GM06990 (cell line): ENCODE data around the gene ILF2.

Experiments
- DNase-seq: peaks from one replicate; pipeline ENCODE4 v3.0.0-alpha.2; 2011; ENCODE audit not compliant: insufficient read length; ENCODE audit errors: extremely low read depth
- H3K27me3 ChIP-seq: replicated peaks from 2 replicates; pipeline ENCODE4 v1.6.0; 2011; ENCODE audit warnings: low read length; ENCODE audit not compliant: control insufficient read depth, insufficient read depth
- H3K36me3 ChIP-seq: 2 replicates; pipeline ENCODE4 v1.5.1; 2011; ENCODE audit warnings: low read length; ENCODE audit not compliant: control insufficient read depth, insufficient read depth
- H3K4me3 ChIP-seq: replicated peaks from 2 replicates; pipeline ENCODE4 v1.5.1; 2011; ENCODE audit warnings: low read depth, mild to moderate bottlenecking, control low read depth, low read length
- TF ChIP-seq, protein P1 (sequence below): IDR thresholded peaks from 2 replicates; pipeline ENCODE4 v1.5.1; 2011; ENCODE audit warnings: low read length, control low read depth, mild to moderate bottlenecking, inconsistent platforms; ENCODE audit not compliant: insufficient read depth, poor library complexity, severe bottlenecking

The ILF2 gene

DNA sequence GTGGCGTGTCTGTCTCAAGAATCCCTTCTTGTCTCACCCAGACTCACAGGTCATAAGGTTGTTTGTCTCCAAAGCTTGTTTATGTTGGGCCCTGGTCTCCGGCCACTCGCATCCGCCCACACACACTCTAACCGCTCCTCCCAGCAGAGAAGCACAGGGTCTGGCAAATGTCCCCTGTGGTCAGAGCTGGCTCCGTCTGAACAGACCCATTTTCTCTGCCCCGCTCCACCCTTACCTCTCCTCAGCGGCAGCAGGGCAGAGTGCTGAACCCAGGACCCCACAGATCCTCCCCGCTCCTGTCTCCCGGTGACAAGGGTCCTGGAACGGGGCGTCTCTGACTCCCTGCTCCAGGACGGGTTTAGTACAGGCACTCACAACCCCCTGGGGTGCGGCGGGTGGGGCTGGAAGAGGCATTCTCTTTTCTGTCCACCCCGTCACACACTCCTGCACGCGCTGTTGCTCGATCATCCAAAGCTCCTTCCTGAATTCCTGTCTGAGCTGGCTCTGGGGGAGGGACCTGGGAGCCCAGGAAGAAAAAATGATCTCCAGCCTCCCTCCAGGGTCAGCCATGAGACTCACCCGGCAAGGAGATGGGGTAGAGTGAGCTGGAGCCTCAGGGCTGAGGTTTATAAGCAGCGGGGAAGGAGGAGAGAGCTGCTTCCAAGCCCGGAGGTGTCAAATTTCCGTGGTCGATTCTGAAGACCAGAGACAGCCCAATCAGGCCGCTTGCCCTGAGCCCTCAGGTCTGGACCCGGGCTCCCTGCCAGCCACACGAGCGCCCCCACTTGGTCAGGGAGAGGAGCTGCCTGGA is 43.7 kb downstream of the ILF2 start, which contains the start of gene S100A13:
TSS of gene S100A13 (minus strand) at position 602 of the 811 bp plus-strand sequence. CDS start 1,033 bp downstream, outside the sequence.
- peak; percentile 46 for DNase-seq
- peak within 1 kb of the TSS; percentile 56 for H3K4me3 ChIP-seq
- TF ChIP-seq, protein P1, sequence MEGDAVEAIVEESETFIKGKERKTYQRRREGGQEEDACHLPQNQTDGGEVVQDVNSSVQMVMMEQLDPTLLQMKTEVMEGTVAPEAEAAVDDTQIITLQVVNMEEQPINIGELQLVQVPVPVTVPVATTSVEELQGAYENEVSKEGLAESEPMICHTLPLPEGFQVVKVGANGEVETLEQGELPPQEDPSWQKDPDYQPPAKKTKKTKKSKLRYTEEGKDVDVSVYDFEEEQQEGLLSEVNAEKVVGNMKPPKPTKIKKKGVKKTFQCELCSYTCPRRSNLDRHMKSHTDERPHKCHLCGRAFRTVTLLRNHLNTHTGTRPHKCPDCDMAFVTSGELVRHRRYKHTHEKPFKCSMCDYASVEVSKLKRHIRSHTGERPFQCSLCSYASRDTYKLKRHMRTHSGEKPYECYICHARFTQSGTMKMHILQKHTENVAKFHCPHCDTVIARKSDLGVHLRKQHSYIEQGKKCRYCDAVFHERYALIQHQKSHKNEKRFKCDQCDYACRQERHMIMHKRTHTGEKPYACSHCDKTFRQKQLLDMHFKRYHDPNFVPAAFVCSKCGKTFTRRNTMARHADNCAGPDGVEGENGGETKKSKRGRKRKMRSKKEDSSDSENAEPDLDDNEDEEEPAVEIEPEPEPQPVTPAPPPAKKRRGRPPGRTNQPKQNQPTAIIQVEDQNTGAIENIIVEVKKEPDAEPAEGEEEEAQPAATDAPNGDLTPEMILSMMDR: peak; percentile 89
- H3K27me3 ChIP-seq: no peaks in the 10 kb centered on the region
- H3K36me3 ChIP-seq: no peaks in the 10 kb centered on the region; the same call in 1 of the 2 replicates

DNA sequence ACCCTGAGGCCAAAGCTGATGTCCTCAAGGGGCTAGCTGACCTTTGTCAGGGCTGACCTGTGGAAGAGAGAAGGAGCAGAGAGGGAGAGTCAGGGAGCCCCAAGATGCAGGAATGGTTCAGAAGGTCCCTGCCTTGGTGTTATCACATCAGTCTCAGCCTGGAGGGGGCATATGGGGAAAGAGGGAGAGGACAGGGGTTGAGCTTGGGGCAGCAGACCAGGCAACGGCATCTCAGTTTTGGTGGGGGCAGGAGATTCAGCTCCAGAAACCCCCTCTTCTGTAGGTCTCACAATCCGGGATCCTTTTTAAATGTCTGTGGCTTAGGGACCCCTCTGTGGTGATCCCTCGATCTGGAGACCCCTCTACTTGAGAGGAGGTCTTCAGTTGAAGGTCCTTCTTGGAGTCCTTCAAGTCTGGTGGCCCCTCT is 44.3 kb downstream of the ILF2 start:
- H3K4me3 ChIP-seq: peak overlapping the region; percentile 56; the same call in 1 of the 2 replicates
- TF ChIP-seq, protein P1: no peak

DNA sequence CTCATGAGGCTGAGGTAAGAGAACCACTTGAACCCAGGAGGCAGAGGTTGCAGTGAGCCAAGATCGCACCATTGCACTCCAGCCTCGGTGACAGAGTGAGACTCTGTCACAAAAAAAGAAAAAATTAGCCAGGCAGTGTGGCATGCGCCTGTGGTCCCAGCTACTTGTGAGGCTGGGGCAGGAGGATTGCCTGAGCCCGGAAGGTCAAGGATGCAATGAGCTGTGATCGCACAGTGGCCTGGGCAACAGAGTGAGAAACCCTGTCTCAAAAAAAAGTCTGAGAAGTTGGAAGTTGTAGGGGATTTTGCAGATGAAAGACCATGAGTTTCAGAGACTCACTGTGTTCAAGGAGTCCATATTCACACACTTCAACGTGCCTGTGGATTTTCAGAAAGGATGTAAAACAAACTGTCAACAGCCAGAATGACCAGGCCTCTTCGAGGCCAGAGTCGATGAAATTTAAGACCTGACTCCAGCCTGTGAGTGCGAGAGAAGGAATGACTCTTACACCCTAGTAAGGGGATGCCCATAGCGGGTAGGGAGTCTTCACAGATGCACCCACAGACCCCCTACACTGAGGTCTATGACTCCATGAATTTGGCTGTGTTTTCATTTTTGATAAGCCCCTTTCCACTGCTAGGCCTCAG is 45.7 kb downstream of the ILF2 start:
- no peak overlapping the region for H3K4me3 ChIP-seq
- no peak for DNase-seq
- no peaks in the 10 kb centered on the region for H3K27me3 ChIP-seq
- H3K36me3 ChIP-seq: no peaks in the 10 kb centered on the region; the same call in 1 of the 2 replicates
- TF ChIP-seq, protein P1: no peak

More for the DNA sequence above, 44.3 kb downstream of the ILF2 start:
- H3K27me3 ChIP-seq: no peaks in the 10 kb centered on the region
- DNase-seq: no peak
- H3K36me3 ChIP-seq: no peaks in the 10 kb centered on the region; the same call in 1 of the 2 replicates

DNA sequence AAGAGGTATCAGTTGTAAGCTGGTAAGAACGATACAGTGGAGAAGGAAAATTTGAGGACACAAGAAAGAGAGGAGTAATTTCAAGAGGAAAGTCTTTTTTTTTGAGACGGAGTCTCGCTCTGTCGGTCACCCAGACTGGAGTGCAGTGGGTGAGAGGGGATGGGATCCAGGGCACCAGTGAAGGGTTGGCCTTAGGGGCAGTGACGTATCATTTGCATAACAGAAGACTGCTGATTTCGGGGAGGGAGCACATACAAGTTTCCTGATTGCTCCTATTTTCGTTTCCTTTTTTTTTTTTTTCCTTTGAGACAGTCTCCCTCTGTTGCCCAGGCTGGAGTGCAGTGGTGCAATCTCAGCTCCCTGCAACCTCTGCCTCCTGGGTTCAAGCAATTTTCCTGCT is 47.7 kb downstream of the ILF2 start:
- Histone ChIP-seq H3K36me3 (no peaks in the 10 kb centered on the region), H3K27me3 (no peaks in the 10 kb centered on the region), H3K4me3 (no peak overlapping the region)
- no peak for DNase-seq
- TF ChIP-seq, protein P1: no peak

DNA sequence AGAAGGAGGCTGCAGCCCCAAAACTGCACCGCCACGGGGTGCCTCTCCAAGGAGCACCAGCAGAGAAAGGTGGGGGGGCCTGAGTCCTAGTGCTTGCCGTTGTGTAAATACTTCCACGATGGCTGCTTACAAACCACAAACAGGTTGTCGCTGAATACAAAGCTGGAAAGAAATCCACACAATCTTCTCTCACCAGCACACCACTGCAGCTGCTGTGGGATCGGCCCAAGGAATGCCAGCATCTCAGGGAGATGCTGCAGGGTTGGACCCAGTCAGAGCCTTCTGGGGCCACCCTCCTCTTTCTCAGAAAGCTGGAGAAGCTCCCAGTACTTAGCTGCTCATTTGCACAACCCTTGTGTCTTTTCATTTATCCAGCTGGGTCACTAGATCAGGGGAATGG is 51.6 kb downstream of the ILF2 start:
- TF ChIP-seq, protein P1: no peak
- no peak for DNase-seq
- Histone ChIP-seq H3K27me3 (no peaks in the 10 kb centered on the region), H3K36me3 (no peaks in the 10 kb centered on the region), H3K4me3 (no peak overlapping the region)
